ENCODE data around the gene SNX9. TPM values are rescaled to one million over a fixed set of nuclear protein-coding genes. Genes with fewer than 3 reads are reported as not detected.

The SNX9 gene
- total and polyA plus RNA-seq, 10 of the 15 experiments (the other 5 are each of a cell fraction or from before 2014, with no cell fraction given): 0.03 to 2.0 (median 0.37) TPM

DNA sequence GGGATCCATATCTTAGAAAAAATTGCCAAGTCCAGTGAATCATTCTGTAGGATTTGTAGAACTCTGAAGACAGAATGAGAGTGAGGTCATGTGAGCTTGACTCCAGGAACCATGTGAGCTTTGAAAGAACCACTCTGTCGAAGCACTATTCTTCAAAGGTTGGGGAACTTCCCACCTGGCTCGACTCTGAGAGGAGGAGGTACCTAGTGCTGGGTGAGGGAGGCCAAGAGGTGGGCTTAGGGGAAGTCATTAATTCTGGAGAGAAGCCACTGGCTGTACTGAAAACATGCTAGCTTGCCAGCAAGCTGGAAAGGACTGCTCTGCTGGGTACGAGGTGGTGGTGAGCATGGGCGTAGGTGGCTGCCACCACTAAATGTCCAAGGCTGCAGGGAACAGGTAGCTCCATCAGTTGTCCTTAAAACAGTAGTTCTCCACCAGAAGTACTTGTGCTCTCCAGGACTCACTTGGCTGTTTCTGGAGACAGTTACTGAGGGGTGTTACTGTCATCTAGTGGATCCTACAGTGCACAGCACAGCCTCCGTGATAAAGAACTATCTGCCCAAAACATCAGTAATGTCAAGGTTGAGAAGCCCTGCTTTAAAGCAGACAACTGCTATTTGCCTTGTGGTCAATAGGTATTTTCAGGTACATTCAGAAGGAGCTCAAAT, 124.0 kb downstream of the SNX9 start:
- Histone ChIP-seq H3K36me3 (ENCODE audit: control insufficient read depth in 2 of 2, insufficient read depth in 2 of 2, low read length in 1 of 2) (no peaks in the 10 kb centered on the region), H4K20me1 (ENCODE audit: control insufficient read depth, insufficient read depth) (no peaks in the 10 kb centered on the region; the same call in 1 of the 2 replicates), H3K27me3 (replicated peaks in 1 of 2; ENCODE audit: control insufficient read depth in 2 of 2, insufficient read depth in 2 of 2, low read length in 1 of 2) (no peaks in the 10 kb centered on the region), H3K79me2 (ENCODE audit: control insufficient read depth, insufficient read depth, low read length) (no peaks in the 10 kb centered on the region), H3K9me3 (replicated peaks; ENCODE audit: control insufficient read depth, insufficient read depth, low read length) (no peaks in the 10 kb centered on the region), H3K4me3 (no peak overlapping the region), H3K4me2 (ENCODE audit: control insufficient read depth, insufficient read depth) (no peak overlapping the region), H2AFZ (ENCODE audit: control insufficient read depth, low read depth, low read length) (no peak overlapping the region), H3K9ac (ENCODE audit: control insufficient read depth, insufficient read depth, low read length) (no peak overlapping the region), H3K27ac (ENCODE audit: control insufficient read depth, insufficient read depth) (no peak overlapping the region), H3K4me1 (ENCODE audit: control insufficient read depth, insufficient read depth, low read length) (no peaks in the 10 kb centered on the region)
- POLR2A ChIA-PET: no interaction called here
- DNase-seq (ENCODE audit: low read depth, low spot score) (peak; percentile 9), ATAC-seq (peak; percentile 93), FAIRE-seq (peak; percentile 23)
- BruUV-seq (replicated peaks): no TSS peak
- SMC1A ChIA-PET (ENCODE audit: uncharacterized antibody, unreplicated experiment): interaction anchor here (0.8 to 1.9 kb wide), 13 partner anchors 10 to 632 kb away, joined by 3 to 15 read pairs (median 4); no protein-coding TSS in a partner anchor
- CTCF ChIA-PET: interaction anchor here (0.7 to 2.8 kb wide), 16 partner anchors 11 to 649 kb away, joined by 3 to 25 read pairs (median 4); no protein-coding TSS in a partner anchor
- intact Hi-C loops (cut with micrococcal nuclease; ENCODE audit: unreplicated experiment) (loop anchor here (1.0 kb wide), 2 partner anchors 191 to 633 kb away; no protein-coding TSS in a partner anchor), in situ Hi-C loops (cut with MboI) (loop anchor here (5.0 kb wide), 1 partner anchor 190 kb away; no protein-coding TSS in a partner anchor)
- RAD21 ChIA-PET (ENCODE audit: unreplicated experiment): interaction anchor here (1.1 to 2.0 kb wide), 6 partner anchors 8 to 632 kb away, joined by 3 to 7 read pairs (median 5); no protein-coding TSS in a partner anchor
- 43% methylated on average over 5 of the region's 5 CpGs for WGBS (ENCODE audit: insufficient coverage, insufficient replicate concordance, low lambda C conversion rate, missing lambda C conversion rate)
- no peak for TF ChIP-seq CHD2 (IDR thresholded peaks at IDR 0.05; ENCODE audit: borderline replicate concordance, low read depth, low read length)
- TF ChIP-seq E4F1 (IDR thresholded peaks at IDR 0.05; ENCODE audit: borderline replicate concordance, partially characterized antibody): no peak
- no peak for TF ChIP-seq HDAC2 (IDR thresholded peaks at IDR 0.05)
- TF ChIP-seq ZNF207 (IDR thresholded peaks at IDR 0.05; ENCODE audit: borderline replicate concordance): no peak
- TF ChIP-seq E2F8 (IDR thresholded peaks at IDR 0.05; ENCODE audit: low read depth, partially characterized antibody): no peak
- TF ChIP-seq HDAC6 (IDR thresholded peaks at IDR 0.05; ENCODE audit: unreplicated experiment): no peak
- 0 out of 2 replicates have a peak, but pooled peaks have one; percentile 30 for TF ChIP-seq YY1 (IDR thresholded peaks at IDR 0.05; ENCODE audit: low read depth, low read length)
- TF ChIP-seq SREBF1 (IDR thresholded peaks at IDR 0.05; ENCODE audit: low read length): no peak
- no peak for TF ChIP-seq POLR2AphosphoS5 (IDR thresholded peaks at IDR 0.05; ENCODE audit: low read length)
- no peak for TF ChIP-seq YBX1 (IDR thresholded peaks at IDR 0.05)
- TF ChIP-seq ZNF622 (IDR thresholded peaks at IDR 0.05): no peak
- TF ChIP-seq BRCA1 (IDR thresholded peaks at IDR 0.05; ENCODE audit: low read depth, low read length): no peak
- TF ChIP-seq KDM1A (IDR thresholded peaks at IDR 0.05; ENCODE audit: borderline replicate concordance): no peak
- TF ChIP-seq RAD21 (IDR thresholded peaks at IDR 0.05; ENCODE audit: insufficient read depth, low read depth, low read length): peak; percentile 89
- TF ChIP-seq MYC (IDR thresholded peaks at IDR 0.05; ENCODE audit: insufficient read depth, insufficient read length, insufficient replicate concordance, low read length, severe bottlenecking): no peak
- TF ChIP-seq, protein P1, sequence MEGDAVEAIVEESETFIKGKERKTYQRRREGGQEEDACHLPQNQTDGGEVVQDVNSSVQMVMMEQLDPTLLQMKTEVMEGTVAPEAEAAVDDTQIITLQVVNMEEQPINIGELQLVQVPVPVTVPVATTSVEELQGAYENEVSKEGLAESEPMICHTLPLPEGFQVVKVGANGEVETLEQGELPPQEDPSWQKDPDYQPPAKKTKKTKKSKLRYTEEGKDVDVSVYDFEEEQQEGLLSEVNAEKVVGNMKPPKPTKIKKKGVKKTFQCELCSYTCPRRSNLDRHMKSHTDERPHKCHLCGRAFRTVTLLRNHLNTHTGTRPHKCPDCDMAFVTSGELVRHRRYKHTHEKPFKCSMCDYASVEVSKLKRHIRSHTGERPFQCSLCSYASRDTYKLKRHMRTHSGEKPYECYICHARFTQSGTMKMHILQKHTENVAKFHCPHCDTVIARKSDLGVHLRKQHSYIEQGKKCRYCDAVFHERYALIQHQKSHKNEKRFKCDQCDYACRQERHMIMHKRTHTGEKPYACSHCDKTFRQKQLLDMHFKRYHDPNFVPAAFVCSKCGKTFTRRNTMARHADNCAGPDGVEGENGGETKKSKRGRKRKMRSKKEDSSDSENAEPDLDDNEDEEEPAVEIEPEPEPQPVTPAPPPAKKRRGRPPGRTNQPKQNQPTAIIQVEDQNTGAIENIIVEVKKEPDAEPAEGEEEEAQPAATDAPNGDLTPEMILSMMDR (IDR thresholded peaks at IDR 0.05 in 2 of 3, conservative IDR thresholded peaks at IDR 0.05 in 1 of 3; ENCODE audit: control insufficient read depth in 2 of 3, extremely low read depth in 1 of 3, insufficient read depth in 1 of 3, low read depth in 3 of 3, low read length in 3 of 3): peak; percentile 80 to 89 (median 87)
- TF ChIP-seq NFXL1 (IDR thresholded peaks at IDR 0.05; ENCODE audit: borderline replicate concordance): no peak
